Measurements from ENCODE around the gene HNRNPLL.
"Not testable (repeated sequence)": the region's sequence is repeated elsewhere in the genome, so short reads cannot be mapped to it uniquely, and the experiment has no call there.

The HNRNPLL gene

GRCh38 chr2:38602732-38603401, at the start of gene HNRNPLL:
Gene HNRNPLL (minus strand): TSS chr2:38602928. CDS start chr2:38602626, 302 bp downstream.
- DNase-seq: peak; percentile 97

- DNase-seq: no peak
These were observed 48.0 kb upstream of the HNRNPLL start for GRCh38 chr2:38650717-38651116.

DNA sequence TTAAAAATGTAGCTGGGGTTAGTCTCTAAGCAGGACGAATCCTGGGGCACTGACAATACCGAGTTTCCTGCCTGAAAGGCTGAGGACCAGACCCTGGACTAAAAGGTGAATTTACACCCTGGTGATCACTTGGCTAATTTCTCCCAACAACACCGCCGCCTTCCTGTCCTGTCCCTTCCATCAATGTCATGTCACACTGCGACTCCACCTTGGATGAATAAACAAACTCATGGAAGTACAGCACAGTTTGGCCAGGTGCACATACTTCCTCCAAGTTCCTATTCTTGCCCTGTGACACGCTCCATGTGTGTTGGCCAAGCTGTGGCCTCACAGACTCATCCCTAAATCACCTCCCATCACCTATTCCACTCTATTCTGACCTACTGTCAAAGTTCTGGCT, 47.3 kb upstream of the HNRNPLL start:
- no peak for DNase-seq

- no peak for DNase-seq
These were observed 46.5 kb upstream of the HNRNPLL start for GRCh38 chr2:38649176-38649728.

DNA sequence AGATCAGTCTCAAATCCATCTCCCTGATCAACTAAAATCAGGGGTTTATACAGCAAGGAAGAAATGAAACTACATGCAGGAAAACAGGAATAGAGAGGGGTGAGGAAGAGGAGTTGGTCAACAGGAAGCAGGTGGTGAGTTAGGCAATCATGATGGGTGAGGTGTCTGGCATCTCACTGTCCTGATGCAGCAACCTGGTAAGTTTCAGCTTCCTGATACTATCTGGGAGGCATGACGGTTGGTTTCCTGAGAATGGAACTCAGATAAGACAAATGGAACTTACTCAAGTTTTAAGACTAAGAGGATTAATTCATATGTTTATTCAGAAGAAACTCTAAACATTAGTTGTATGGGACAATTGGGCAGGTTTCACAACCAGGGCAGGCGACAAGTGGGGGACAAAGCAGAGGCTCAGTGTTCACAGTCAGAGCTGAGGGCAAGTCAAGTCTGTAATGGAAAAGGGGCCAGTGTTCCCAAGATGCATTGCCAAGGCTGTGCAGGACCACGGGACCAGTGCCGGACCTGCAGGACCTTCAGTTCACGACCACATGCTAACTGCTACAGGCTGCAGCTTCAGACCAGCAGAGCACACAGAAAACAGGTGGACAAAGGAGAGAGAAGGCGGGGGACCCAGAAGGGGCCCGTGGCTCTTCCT, 45.5 kb upstream of the HNRNPLL start:
- no peak for DNase-seq

DNA sequence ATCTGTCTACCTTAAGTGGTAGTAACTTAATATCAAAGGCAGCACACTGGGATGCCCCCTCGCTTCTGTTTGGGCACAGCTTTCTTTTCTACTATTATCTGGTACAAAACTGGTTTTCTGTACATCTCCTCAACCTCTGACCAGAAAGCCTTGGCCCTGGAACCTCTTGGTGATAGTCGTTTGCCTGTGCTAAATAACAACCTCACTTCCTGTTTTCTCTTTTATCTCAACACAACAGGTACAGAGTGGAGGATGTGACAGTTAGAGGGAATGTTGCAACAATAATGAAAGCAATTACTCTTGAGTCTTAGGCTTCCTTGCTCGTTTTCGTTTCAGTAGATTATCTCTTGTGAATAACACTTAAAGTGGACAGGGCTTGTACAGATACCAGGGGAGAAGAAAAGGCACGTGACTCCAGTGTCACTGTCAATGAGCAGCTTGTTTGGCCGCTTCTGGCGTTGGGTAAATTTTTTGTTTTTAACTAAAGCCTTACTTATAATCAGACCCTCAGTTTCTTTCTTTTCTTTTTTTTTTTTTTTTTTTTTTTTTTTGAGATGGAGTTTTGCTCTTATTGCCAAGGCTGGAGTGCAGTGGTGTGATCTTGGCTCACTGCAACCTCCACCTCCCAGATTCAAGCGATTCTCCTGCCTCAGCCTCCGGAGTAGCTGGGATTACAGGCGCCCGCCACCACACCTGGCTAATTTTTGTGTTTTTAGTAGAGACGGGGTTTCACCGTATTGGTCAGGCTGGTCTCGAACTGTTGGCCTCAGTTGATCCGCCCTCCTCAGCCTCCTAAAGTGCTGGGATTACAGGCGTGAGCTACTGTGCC, 41.2 kb upstream of the HNRNPLL start:
- DNase-seq: not testable (repeated sequence)

GRCh38 chr2:38643021-38643671, 40.4 kb upstream of the HNRNPLL start:
- DNase-seq: no peak

DNA sequence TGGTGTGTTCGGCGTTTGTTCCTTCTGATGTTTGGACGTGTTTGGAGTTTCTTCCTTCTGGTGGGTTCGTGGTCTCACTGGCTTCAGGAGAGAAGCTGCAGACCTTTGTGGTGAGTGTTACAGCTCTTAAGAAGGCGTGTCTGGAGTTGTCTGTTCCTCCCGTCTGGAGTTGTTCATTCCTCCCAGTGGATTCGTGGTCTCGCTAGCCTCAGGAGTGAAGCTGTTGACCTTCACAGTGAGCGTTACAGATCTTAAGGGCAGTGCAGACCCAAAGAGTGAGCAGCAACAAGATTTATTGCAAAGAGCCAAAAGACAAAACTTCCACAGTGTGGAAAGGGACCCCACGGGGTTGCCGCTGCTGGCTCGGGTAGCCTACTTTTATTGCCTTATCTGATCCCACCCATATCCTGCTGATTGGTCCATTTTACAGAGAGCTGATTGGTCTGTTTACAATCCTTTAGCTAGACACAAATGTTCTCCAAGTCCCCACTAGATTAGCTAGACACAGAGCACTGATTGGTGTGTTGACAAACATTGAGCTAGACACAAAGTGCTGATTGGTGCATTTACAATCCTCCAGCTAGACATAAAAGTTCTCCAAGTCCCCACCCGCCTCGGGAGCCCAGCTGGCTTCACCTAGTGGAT, 39.8 kb upstream of the HNRNPLL start:
- DNase-seq: not testable (repeated sequence)

- no peak for DNase-seq
These were observed 33.3 kb upstream of the HNRNPLL start for GRCh38 chr2:38636069-38636468.

DNA sequence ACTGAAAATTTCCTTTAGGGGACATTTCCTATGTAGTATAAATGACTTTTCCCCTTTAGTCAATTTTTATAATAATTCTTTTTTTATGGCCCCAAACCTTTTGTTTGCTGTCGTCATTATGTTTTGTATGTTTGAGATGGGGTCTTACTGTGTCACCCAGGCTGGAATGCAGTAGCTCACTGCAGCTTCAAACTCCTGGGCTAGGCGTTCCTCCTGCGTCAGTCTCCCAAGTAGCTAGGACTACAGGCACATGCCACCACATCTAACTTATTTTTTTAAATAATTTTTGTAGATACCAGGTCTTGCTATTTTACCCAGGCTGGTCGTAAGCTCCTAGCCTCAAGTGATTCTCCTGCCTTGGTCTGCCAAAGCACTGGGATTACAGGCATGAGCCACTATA, 32.4 kb upstream of the HNRNPLL start:
- DNase-seq: no peak

- DNase-seq: no peak
These were observed 32.0 kb upstream of the HNRNPLL start for GRCh38 chr2:38634684-38635083.

DNA sequence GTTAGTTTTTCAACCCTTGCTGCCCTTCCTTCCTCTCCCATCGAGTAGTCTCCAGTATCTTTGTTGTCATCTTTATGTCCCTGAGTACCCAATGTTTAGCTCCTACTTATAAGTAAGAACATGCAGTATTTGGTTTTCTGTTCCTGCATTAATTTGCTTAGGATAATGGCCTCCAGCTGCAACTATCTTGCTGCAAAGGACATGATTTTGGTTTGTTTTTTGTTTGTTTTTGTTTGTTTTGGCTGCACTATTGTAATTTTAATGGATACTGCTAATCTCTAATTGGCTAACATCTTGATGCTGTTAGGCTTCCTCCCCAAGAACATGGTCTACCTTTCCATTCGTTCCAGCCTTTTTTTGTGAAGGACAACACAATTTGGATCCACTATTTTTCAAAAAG, 31.2 kb upstream of the HNRNPLL start:
- DNase-seq: no peak

GRCh38 chr2:38632980-38633379, 30.3 kb upstream of the HNRNPLL start:
- DNase-seq: no peak

GRCh38 chr2:38631976-38632375, 29.2 kb upstream of the HNRNPLL start:
- no peak for DNase-seq

- DNase-seq: no peak
These were observed 27.0 kb upstream of the HNRNPLL start for GRCh38 chr2:38629684-38630083.

- no peak for DNase-seq
These were observed 24.7 kb upstream of the HNRNPLL start for GRCh38 chr2:38627391-38627790.

DNA sequence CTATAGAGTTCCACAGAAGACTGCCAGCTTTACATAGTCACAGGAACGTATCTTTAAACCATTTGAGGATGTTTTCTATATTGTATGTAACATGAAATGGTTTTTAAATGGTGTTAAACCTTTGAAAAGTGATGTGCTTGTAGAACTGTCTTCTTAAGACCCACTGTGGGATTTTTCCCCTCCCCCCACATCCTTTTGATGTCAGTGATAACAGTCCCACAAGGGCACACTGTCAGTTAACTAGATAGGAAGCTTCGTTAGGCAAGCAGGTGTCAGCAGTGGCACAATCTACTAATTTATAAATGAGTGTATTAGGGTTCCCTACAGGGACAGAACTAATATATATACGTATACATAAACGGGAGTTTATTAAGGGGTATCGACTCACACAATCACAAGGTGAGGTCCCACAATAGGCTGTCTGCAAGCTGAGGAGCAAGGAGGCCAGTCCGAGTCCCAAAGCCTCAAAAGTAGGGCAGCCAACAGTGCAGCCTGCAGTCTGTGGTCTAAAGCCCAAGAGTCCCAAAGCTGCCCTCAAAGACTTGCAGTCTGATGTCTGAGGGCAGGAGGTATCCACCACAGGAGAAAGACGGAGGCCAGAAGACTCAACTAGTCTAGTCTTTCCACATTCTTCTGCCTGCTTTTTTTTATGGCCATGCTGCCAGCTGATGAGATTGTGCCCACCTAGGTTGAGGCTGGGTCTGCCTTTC, 23.8 kb upstream of the HNRNPLL start:
- no peak for DNase-seq

GRCh38 chr2:38622210-38622609, 19.5 kb upstream of the HNRNPLL start:
- no peak for DNase-seq

DNA sequence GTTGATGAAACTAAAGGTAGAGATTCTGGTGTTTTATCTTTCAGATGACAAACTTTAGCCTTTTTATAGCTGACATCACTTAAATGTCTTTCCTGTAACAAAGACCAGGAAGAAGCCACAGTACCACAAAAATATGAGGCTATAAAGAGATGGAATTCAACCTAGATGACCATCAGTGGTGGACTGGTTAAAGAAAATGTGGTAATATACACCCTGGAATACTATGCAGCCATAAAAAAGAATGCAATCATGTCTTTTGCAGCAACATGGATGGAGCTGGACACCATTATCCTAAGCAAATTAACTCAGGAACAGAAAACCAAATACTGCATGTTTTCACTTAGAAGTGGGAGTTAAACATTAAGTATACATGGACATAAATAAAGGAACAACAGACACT, 18.3 kb upstream of the HNRNPLL start:
- no peak for DNase-seq

GRCh38 chr2:38620282-38620977, 17.7 kb upstream of the HNRNPLL start:
- no peak for DNase-seq

Measured in midbrain (tissue), 1 donor.